Kidney (tissue), 14 donors: ENCODE measurements around the gene CNGA3. TPM values are rescaled to one million over a fixed set of nuclear protein-coding genes. Genes with fewer than 3 reads are reported as not detected.

ENCODE experiments used
- DNase-seq, 5 donors: peaks; one replicate each; pipeline ENCODE4 v3.0.0-alpha.2; 2013 to 2020
- FAIRE-seq: peaks from 2 replicates; lab custom pipeline; 2012; peaks lifted over from hg19 to GRCh38; lab: Jason Lieb, UNC
- H3K27ac ChIP-seq, 2 donors: one replicate each; pipeline ENCODE4 v1.7.0; 2013; ENCODE audit warnings: low read depth in 2 of 2, low read length in 2 of 2, inconsistent platforms in 1 of 2
- H3K27me3 ChIP-seq: one replicate; pipeline ENCODE4 v1.7.1; 2013; ENCODE audit warnings: low read length, inconsistent platforms; ENCODE audit not compliant: control insufficient read depth, insufficient read depth
- H3K36me3 ChIP-seq, 3 donors: one replicate each; pipeline versions ENCODE4 v1.7.0 to v1.7.1; 2013; ENCODE audit warnings: low read length in 3 of 3, control low read depth in 1 of 3, inconsistent platforms in 1 of 3; ENCODE audit not compliant: insufficient read depth in 3 of 3, control insufficient read depth in 2 of 3
- H3K4me1 ChIP-seq, 3 donors: one replicate each; pipeline versions ENCODE4 v1.7.0 to v1.7.1; 2013; ENCODE audit warnings: low read length in 3 of 3, inconsistent platforms in 1 of 3, low read depth in 1 of 3; ENCODE audit not compliant: control insufficient read depth in 2 of 3, insufficient read depth in 2 of 3
- H3K4me3 ChIP-seq, 3 donors: one replicate each; pipeline versions ENCODE4 v1.7.0 to v1.8.1; 2013; ENCODE audit warnings: low read length in 3 of 3, control low read depth in 1 of 3, inconsistent platforms in 1 of 3
- H3K9ac ChIP-seq, 3 donors: one replicate each; pipeline versions ENCODE4 v1.7.0 to v1.7.1; 2013; ENCODE audit warnings: low read length in 3 of 3, control low read depth in 1 of 3, inconsistent platforms in 1 of 3
- H3K9me3 ChIP-seq, 3 donors: one replicate each; pipeline versions ENCODE4 v1.7.0 to v1.7.1; 2013; ENCODE audit warnings: low read length in 3 of 3, control low read depth in 1 of 3, inconsistent platforms in 1 of 3; ENCODE audit not compliant: control insufficient read depth in 2 of 3, insufficient read depth in 1 of 3
- intact Hi-C: fragments of 100-400 bp; cut with DNase I; formaldehyde crosslinking; loops from one replicate; pipeline ENCODE4 v1.11.1; 2022
- polyA plus RNA-seq: library from polyadenylated mRNA; stranded (reverse); fragments of 350-450 nt; fragmentation: Illumina TruSeq; extraction: RNeasy Lipid Tissue Mini Kit (QIAGEN cat#74804); gene quantifications from one replicate; pipeline ENCODE4 v1.2.3, GENCODE V29; 2014; ENCODE audit warnings: low read depth, low replicate concordance; ENCODE audit not compliant: insufficient read depth
- total RNA-seq: library from RNA; stranded (reverse); fragmentation: NEBNext Ultra II Directional; extraction: Animal tissue kit (Norgen Biotek cat#: 25700); gene quantifications from one replicate; pipeline ENCODE4 v1.2.1, GENCODE V29; 2021
- TF ChIP-seq, protein P1 (sequence below): IDR thresholded peaks from 3 replicates; pipeline ENCODE4 v1.5.1; 2012; ENCODE audit warnings: mild to moderate bottlenecking, moderate library complexity, borderline replicate concordance; ENCODE audit not compliant: insufficient read depth; ENCODE audit errors: extremely low read depth
- donor health status: control.
- donor health status: control.
- donor health status: control.
- donor health status: control.
- donor health status: control.
- donor health status: DM: yes; HTN: yes; CAD: no.
- donor health status: Normal renal cell carcinoma (clear cell type).

CNGA3 gene
- total and polyA plus RNA-seq, 2 donors from 2014 or later: not detected

DNA sequence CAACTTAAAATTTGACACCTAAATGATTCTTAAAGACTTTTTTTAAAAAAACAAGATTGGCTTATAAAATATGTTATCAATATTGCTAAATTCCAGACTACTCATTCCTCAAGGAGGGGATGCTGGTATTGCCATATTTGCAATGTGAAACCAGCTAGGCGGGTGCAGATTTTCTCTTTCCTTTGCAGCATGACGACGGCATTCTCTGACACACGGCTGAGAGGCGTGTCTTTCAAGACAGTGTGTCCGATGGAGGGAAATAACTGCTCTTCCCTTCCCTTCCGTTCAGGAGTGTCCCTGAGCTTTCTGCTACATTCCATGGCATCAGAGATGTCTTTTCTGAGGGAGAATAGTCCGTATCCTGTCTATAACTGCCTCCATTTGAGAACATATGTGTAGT is 38.2 kb upstream of the CNGA3 start:
- TF ChIP-seq, protein P1, sequence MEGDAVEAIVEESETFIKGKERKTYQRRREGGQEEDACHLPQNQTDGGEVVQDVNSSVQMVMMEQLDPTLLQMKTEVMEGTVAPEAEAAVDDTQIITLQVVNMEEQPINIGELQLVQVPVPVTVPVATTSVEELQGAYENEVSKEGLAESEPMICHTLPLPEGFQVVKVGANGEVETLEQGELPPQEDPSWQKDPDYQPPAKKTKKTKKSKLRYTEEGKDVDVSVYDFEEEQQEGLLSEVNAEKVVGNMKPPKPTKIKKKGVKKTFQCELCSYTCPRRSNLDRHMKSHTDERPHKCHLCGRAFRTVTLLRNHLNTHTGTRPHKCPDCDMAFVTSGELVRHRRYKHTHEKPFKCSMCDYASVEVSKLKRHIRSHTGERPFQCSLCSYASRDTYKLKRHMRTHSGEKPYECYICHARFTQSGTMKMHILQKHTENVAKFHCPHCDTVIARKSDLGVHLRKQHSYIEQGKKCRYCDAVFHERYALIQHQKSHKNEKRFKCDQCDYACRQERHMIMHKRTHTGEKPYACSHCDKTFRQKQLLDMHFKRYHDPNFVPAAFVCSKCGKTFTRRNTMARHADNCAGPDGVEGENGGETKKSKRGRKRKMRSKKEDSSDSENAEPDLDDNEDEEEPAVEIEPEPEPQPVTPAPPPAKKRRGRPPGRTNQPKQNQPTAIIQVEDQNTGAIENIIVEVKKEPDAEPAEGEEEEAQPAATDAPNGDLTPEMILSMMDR: no peak
- H3K9ac ChIP-seq: no peak overlapping the region
- no peaks in the 10 kb centered on the region for H3K4me1 ChIP-seq
- DNase-seq: no peak
- intact Hi-C loops: no loop called here
- no peaks in the 10 kb centered on the region for H3K9me3 ChIP-seq
- H3K4me3 ChIP-seq: no peak overlapping the region
- no peaks in the 10 kb centered on the region for H3K36me3 ChIP-seq
- H3K27ac ChIP-seq: no peak overlapping the region
- no peak for FAIRE-seq
- H3K27me3 ChIP-seq: no peaks in the 10 kb centered on the region

DNA sequence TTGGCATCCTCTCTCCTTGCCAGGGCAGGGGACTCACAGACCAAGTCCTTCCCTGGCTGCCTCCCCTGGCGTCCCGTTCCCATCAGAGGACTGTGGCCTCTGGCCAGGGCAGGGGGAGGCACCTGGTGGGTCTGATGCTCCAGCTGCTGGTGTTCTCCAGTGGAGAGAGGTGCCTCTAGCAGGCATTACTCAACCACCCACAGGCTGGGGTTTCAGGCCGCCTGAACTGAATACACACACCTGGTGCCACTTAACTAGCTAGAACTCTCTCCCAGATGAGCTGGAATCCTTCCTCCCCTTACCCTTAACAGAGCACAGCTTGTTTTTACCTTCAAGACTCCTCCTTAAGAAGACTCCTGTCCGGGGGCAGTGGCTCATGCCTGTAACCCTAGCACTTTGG is 37.7 kb upstream of the CNGA3 start:
- TF ChIP-seq, protein P1: no peak
- Histone ChIP-seq H3K9me3 (no peaks in the 10 kb centered on the region), H3K36me3 (no peaks in the 10 kb centered on the region), H3K4me1 (no peaks in the 10 kb centered on the region), H3K9ac (no peak overlapping the region), H3K27me3 (no peaks in the 10 kb centered on the region), H3K27ac (no peak overlapping the region), H3K4me3 (no peak overlapping the region)
- DNase-seq: no peak
- intact Hi-C loops: no loop called here
- no peak for FAIRE-seq

DNA sequence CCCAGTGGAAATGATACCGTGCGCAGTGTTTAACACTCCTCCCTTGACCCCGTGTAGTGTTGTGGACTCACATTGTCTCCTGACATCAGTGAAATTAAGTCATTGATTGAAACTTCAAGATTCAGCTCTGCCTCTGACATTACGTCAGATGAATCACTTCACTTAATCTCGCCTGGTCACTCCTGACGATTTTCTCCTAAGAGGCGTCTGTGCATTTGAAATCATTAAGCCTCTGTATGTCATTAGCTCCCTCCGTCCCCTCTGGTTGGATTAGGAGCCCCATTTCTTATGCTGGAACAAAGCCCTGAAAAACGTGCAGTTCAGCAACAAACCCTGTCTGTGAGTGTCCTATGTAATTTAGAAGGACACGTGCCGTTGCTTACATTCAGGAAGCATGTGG is 36.7 kb upstream of the CNGA3 start:
- H3K4me1 ChIP-seq: no peaks in the 10 kb centered on the region
- TF ChIP-seq, protein P1: no peak
- no peak for FAIRE-seq
- intact Hi-C loops: no loop called here
- H3K27ac ChIP-seq: no peak overlapping the region
- H3K36me3 ChIP-seq: no peaks in the 10 kb centered on the region
- no peaks in the 10 kb centered on the region for H3K9me3 ChIP-seq
- no peak overlapping the region for H3K4me3 ChIP-seq
- DNase-seq: no peak
- no peaks in the 10 kb centered on the region for H3K27me3 ChIP-seq
- no peak overlapping the region for H3K9ac ChIP-seq

DNA sequence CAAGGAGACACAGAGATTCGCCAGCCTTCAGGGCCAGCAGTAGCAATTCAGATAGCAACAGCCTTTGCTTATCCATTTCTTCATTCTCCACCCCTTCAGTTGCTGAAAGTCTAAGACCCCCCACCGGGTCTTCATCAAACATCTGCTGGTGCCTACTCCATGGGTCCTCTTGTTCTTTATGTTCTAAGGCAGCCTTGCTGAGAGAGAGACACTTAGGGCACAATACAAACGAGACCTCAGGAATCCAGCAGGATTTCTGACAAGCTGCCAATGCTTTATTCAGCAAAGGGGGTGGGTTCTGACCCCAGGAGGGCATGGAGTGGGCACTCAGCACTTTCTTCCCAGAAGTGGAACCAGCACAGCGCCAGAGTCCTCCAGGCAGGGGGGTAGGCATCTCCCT is 36.2 kb upstream of the CNGA3 start:
- no peak overlapping the region for H3K4me3 ChIP-seq
- H3K9me3 ChIP-seq: no peaks in the 10 kb centered on the region
- no peaks in the 10 kb centered on the region for H3K36me3 ChIP-seq
- FAIRE-seq (no peak), DNase-seq (no peak)
- TF ChIP-seq, protein P1: no peak
- intact Hi-C loops: no loop called here
- H3K9ac ChIP-seq: no peak overlapping the region
- no peaks in the 10 kb centered on the region for H3K27me3 ChIP-seq
- no peaks in the 10 kb centered on the region for H3K4me1 ChIP-seq
- no peak overlapping the region for H3K27ac ChIP-seq
